Large intestine (tissue), 3 donors: ENCODE measurements around the gene DCLK2. TPM values are rescaled to one million over a fixed set of nuclear protein-coding genes. Genes with fewer than 3 reads are reported as not detected.

Experiments used
- DNase-seq, 2 donors: peaks; one replicate each; pipeline versions ENCODE4 v3.0.0 to v3.0.0-alpha.2; 2013
- H3K27ac ChIP-seq: one replicate; pipeline ENCODE4 v1.5.1; 2013; ENCODE audit warnings: low read length
- H3K27me3 ChIP-seq: 2 replicates; pipeline ENCODE4 v1.6.1; 2013; ENCODE audit warnings: low read length; ENCODE audit not compliant: control insufficient read depth, insufficient read depth
- H3K36me3 ChIP-seq: 2 replicates; pipeline ENCODE4 v1.6.1; 2013; ENCODE audit warnings: low read length; ENCODE audit not compliant: control insufficient read depth, insufficient read depth
- H3K4me1 ChIP-seq: one replicate; pipeline ENCODE4 v1.6.1; 2013; ENCODE audit warnings: low read length; ENCODE audit not compliant: control insufficient read depth, insufficient read depth
- H3K4me3 ChIP-seq: one replicate; pipeline ENCODE4 v1.5.1; 2013; ENCODE audit warnings: low read length
- H3K9me3 ChIP-seq: one replicate; pipeline ENCODE4 v1.6.1; 2013; ENCODE audit warnings: mild to moderate bottlenecking, low read depth, low read length, moderate library complexity; ENCODE audit not compliant: control insufficient read depth
- WGBS: methylation state at CpG from one replicate; pipeline ENCODE4 v1.1.5; 2013; ENCODE audit warnings: low lambda C conversion rate; ENCODE audit not compliant: insufficient coverage; 5-methylcytosine and 5-hydroxymethylcytosine counted together
- polyA plus RNA-seq: library from polyadenylated mRNA; unstranded; fragments of 120-200 nt; gene quantifications from one replicate; pipeline ENCODE4 v1.2.1, GENCODE V29; 2013

The DCLK2 gene
- polyA plus RNA-seq, 1 donor = 7.1 TPM

GRCh38 chr4:150215601-150216000 lies 137.4 kb downstream of the DCLK2 start:
- H3K36me3 ChIP-seq = no peaks in the 10 kb centered on the region
- no peak overlapping the region for H3K27ac ChIP-seq
- no peaks in the 10 kb centered on the region for H3K9me3 ChIP-seq
- no peaks in the 10 kb centered on the region for H3K4me1 ChIP-seq
- no peaks in the 10 kb centered on the region for H3K27me3 ChIP-seq
- DNase-seq = no peak
- no CpG with 5 or more reads among the region's 3 CpGs for WGBS
- no peak overlapping the region for H3K4me3 ChIP-seq

- Histone ChIP-seq H3K9me3 (no peaks in the 10 kb centered on the region), H3K27me3 (no peaks in the 10 kb centered on the region), H3K4me3 (no peak overlapping the region), H3K36me3 (no peaks in the 10 kb centered on the region), H3K27ac (no peak overlapping the region), H3K4me1 (no peaks in the 10 kb centered on the region)
- WGBS = 88% methylated on average over 1 of the region's 5 CpGs
- DNase-seq = no peak
Measured at GRCh38 chr4:150216726-150217125, 138.5 kb downstream of the DCLK2 start.

- no CpG with 5 or more reads among the region's 3 CpGs for WGBS
- Histone ChIP-seq H3K36me3 (no peaks in the 10 kb centered on the region), H3K9me3 (no peaks in the 10 kb centered on the region), H3K27me3 (no peaks in the 10 kb centered on the region), H3K4me1 (no peaks in the 10 kb centered on the region), H3K27ac (no peak overlapping the region), H3K4me3 (no peak overlapping the region)
- peak in 1 of 2 donors; percentile 10 for DNase-seq
Measured at GRCh38 chr4:150217192-150217591, 138.9 kb downstream of the DCLK2 start.

- Histone ChIP-seq H3K4me1 (no peaks in the 10 kb centered on the region), H3K27me3 (no peaks in the 10 kb centered on the region), H3K36me3 (no peaks in the 10 kb centered on the region), H3K9me3 (no peaks in the 10 kb centered on the region), H3K27ac (no peak overlapping the region), H3K4me3 (no peak overlapping the region)
- WGBS = no CpG with 5 or more reads among the region's 8 CpGs
- DNase-seq = no peak
Measured at GRCh38 chr4:150217808-150218207, 139.6 kb downstream of the DCLK2 start.

- DNase-seq = no peak
- Histone ChIP-seq H3K27ac (no peak overlapping the region), H3K9me3 (no peaks in the 10 kb centered on the region), H3K4me3 (no peak overlapping the region), H3K27me3 (no peaks in the 10 kb centered on the region), H3K36me3 (no peaks in the 10 kb centered on the region), H3K4me1 (no peaks in the 10 kb centered on the region)
- no CpG with 5 or more reads among the region's 2 CpGs for WGBS
Measured at GRCh38 chr4:150218447-150218846, 140.2 kb downstream of the DCLK2 start.

GRCh38 chr4:150219841-150220240 lies 141.6 kb downstream of the DCLK2 start:
- H3K4me1 ChIP-seq = no peaks in the 10 kb centered on the region
- no peak for DNase-seq
- no peak overlapping the region for H3K4me3 ChIP-seq
- no peaks in the 10 kb centered on the region for H3K27me3 ChIP-seq
- no peak overlapping the region for H3K27ac ChIP-seq
- H3K9me3 ChIP-seq = no peaks in the 10 kb centered on the region
- peaks cover 2% of the 10 kb centered on the region for H3K36me3 ChIP-seq
- WGBS = 82% methylated on average over 2 of the region's 4 CpGs

GRCh38 chr4:150224896-150225591 lies 146.8 kb downstream of the DCLK2 start:
- Histone ChIP-seq H3K27me3 (no peaks in the 10 kb centered on the region), H3K36me3 (peaks cover 2% of the 10 kb centered on the region), H3K4me3 (no peak overlapping the region), H3K4me1 (no peaks in the 10 kb centered on the region), H3K9me3 (no peaks in the 10 kb centered on the region), H3K27ac (peak overlapping the region; percentile 17)
- WGBS = 87% methylated on average over 3 of the region's 6 CpGs
- no peak for DNase-seq

GRCh38 chr4:150229520-150229919 lies 151.3 kb downstream of the DCLK2 start:
- no peak for DNase-seq
- H3K4me1 ChIP-seq = no peaks in the 10 kb centered on the region

GRCh38 chr4:150230561-150230960 lies 152.3 kb downstream of the DCLK2 start:
- no CpG with 5 or more reads among the region's 2 CpGs for WGBS

More at GRCh38 chr4:150229520-150229919, 151.3 kb downstream of the DCLK2 start:
- Histone ChIP-seq H3K27me3 (peaks cover 2% of the 10 kb centered on the region), H3K9me3 (no peaks in the 10 kb centered on the region), H3K4me3 (no peak overlapping the region), H3K36me3 (peaks cover 4% of the 10 kb centered on the region), H3K27ac (no peak overlapping the region)
- no CpG with 5 or more reads among the region's 1 CpG for WGBS

GRCh38 chr4:150231107-150231770 lies 153.0 kb downstream of the DCLK2 start:
- DNase-seq = no peak
- no peak overlapping the region for H3K27ac ChIP-seq
- WGBS = 20% methylated on average over 1 of the region's 4 CpGs
- H3K4me1 ChIP-seq = no peaks in the 10 kb centered on the region
- H3K36me3 ChIP-seq = peaks cover 2% of the 10 kb centered on the region
- H3K9me3 ChIP-seq = no peaks in the 10 kb centered on the region
- H3K27me3 ChIP-seq = peaks cover 4% of the 10 kb centered on the region
- no peak overlapping the region for H3K4me3 ChIP-seq

More at GRCh38 chr4:150230561-150230960, 152.3 kb downstream of the DCLK2 start:
- Histone ChIP-seq H3K9me3 (no peaks in the 10 kb centered on the region), H3K27ac (no peak overlapping the region), H3K36me3 (peaks cover 2% of the 10 kb centered on the region), H3K4me3 (no peak overlapping the region), H3K27me3 (peaks cover 4% of the 10 kb centered on the region), H3K4me1 (no peaks in the 10 kb centered on the region)
- DNase-seq = no peak
